H1 (cell line): Measurements from ENCODE around the gene DAB2IP. TPM values are rescaled to one million over a fixed set of nuclear protein-coding genes. Genes with fewer than 3 reads are reported as not detected.

Experiments
- CBX5 ChIP-seq: fragments of 300-800, 300-1000 bp; sonication (generic); IDR thresholded peaks from 2 replicates; pipeline ENCODE4 v1.7.1; 2016; ENCODE audit warnings: antibody characterized with exemption, low read length, low read depth
- CBX8 ChIP-seq: fragments of 300-800, 300-1000 bp; sonication (generic); IDR thresholded peaks from 2 replicates; pipeline ENCODE4 v1.7.1; 2016; ENCODE audit warnings: low read depth, low read length, borderline replicate concordance
- HDAC2 ChIP-seq, 2 experiments: fragments of 300-600 bp in 1 of 2; sonication (generic) in 1 of 2; IDR thresholded peaks; 2 replicates each; pipeline ENCODE4 v1.6.1; 2011 to 2012; ENCODE audit warnings: low read depth in 2 of 2, low read length in 2 of 2, mild to moderate bottlenecking in 2 of 2, moderate library complexity in 2 of 2, borderline replicate concordance in 1 of 2, inconsistent platforms in 1 of 2
- MAFK ChIP-seq: IDR thresholded peaks from 2 replicates; pipeline ENCODE4 v1.6.1; 2012; ENCODE audit warnings: low read depth, mild to moderate bottlenecking, improper control_type of control experiment, low read length
- NANOG ChIP-seq: IDR thresholded peaks from 2 replicates; pipeline ENCODE4 v1.6.1; 2011; ENCODE audit warnings: low read length, low read depth, mild to moderate bottlenecking, inconsistent platforms; ENCODE audit not compliant: insufficient read depth, poor library complexity, severe bottlenecking
- PHF8 ChIP-seq: fragments of 200-600 bp; sonication (generic); conservative IDR thresholded peaks from 2 replicates; pipeline ENCODE4 v1.7.1; 2012; ENCODE audit warnings: low read depth, mild to moderate bottlenecking, inconsistent platforms, low read length, moderate library complexity
- RNF2 ChIP-seq: fragments of 200-900, 300-1000 bp; sonication (generic); IDR thresholded peaks from 2 replicates; pipeline ENCODE4 v1.7.1; 2016; ENCODE audit warnings: borderline replicate concordance, low read depth, mild to moderate bottlenecking, antibody characterized with exemption, low read length; ENCODE audit not compliant: poor library complexity, severe bottlenecking; ENCODE audit errors: missing control alignments
- YY1 ChIP-seq: IDR thresholded peaks from 2 replicates; pipeline ENCODE4 v1.6.1; 2011; ENCODE audit warnings: low read depth, mild to moderate bottlenecking, low read length
- polyA plus RNA-seq, 7 experiments: library from polyadenylated mRNA; depleted of rRNA in 3 of 7; stranded (reverse) in 5 of 7; unstranded in 2 of 7; fragments of >200 nt in 5 of 7; fragments of 200-250 nt in 2 of 7; gene quantifications; 1 replicate in 5 of 7; 2 replicates in 1 of 7; 4 replicates in 1 of 7; pipeline versions ENCODE4 v1.2.1 to v1.2.3, GENCODE V29; 2011 to 2013; ENCODE audit warnings: missing spikeins in 2 of 7, mixed read lengths in 2 of 7
- total RNA-seq: library from RNA; stranded (reverse); fragmentation: NEBNext Ultra II Directional; extraction: Animal tissue kit (Norgen Biotek cat#: 25700); gene quantifications from 2 replicates; pipeline ENCODE4 v1.2.1, GENCODE V29; 2021

Gene DAB2IP
- total and polyA plus RNA-seq, 2 of the 8 experiments (the other 6 are each of a cell fraction or from before 2014, with no cell fraction given) = 19.7 to 39.5 TPM

DNA sequence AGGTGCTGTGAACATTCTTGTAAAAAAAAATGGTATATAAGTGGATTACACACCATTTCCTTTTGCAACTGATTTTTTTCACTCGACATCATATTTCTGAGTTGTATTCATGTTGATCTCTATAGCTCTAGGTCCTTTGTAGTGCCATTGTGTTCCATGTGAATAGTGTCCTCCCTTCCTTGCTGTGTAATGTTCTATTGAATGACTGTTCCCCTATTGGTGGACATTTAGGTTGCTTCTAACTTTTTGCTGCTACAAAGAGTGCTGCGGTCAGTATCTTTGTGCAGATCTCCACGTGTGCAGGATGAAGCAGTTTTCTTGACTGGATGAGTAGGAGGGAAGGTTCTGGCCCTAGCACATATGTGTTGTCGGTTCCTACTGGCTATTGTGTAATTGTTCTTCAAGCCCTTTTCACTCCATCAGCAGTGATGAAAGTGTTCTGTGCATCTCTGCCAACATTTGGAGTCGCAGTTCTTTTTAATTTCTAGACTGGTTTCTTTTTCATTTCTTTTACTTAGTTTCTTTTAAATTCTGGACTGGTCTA, 20.2 kb downstream of the DAB2IP start (continued):
- TF ChIP-seq CBX5 = no peak
- TF ChIP-seq YY1 = no peak
- TF ChIP-seq PHF8 = no peak
- TF ChIP-seq HDAC2 (IDR thresholded peaks at IDR 0.05; ENCODE audit: borderline replicate concordance in 1 of 2, low read depth in 2 of 2, low read length in 2 of 2) = no peak
- TF ChIP-seq CBX8 = no peak
- no peak for TF ChIP-seq MAFK
- no peak for TF ChIP-seq RNF2
- TF ChIP-seq NANOG = no peak
- TF ChIP-seq, all 59 proteins: peak for 0
